ENCODE data around the gene CNTN6. TPM values are rescaled to one million over a fixed set of nuclear protein-coding genes. Genes with fewer than 3 reads are reported as not detected.

The CNTN6 gene
- 0.12 TPM in 1 of 2 replicates, not detected in the other for total RNA-seq

DNA sequence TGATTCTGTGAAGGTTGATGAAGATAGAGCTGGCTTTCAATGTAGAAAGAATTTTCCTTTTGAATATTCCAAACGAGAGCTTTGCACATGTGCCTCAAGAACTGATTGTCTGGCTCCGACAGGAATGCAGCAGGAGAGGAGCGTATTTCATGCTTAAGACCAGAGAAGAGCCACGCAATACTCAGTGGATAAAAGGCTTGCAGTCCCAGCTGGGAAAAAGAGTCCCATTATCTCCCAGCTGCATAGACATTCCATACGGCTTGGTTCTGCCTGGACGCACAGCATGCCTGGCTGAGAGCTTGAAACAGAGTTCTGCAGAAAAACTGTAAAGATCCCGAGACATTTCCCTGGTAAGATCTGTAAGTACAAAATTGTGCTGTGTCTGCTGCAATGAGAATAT, at the start of gene CNTN6:
Gene CNTN6 (plus strand): TSS at position 254 of the 400 bp plus-strand sequence. CDS start 54,985 bp downstream, outside the sequence.
- TF ChIP-seq, protein P1, sequence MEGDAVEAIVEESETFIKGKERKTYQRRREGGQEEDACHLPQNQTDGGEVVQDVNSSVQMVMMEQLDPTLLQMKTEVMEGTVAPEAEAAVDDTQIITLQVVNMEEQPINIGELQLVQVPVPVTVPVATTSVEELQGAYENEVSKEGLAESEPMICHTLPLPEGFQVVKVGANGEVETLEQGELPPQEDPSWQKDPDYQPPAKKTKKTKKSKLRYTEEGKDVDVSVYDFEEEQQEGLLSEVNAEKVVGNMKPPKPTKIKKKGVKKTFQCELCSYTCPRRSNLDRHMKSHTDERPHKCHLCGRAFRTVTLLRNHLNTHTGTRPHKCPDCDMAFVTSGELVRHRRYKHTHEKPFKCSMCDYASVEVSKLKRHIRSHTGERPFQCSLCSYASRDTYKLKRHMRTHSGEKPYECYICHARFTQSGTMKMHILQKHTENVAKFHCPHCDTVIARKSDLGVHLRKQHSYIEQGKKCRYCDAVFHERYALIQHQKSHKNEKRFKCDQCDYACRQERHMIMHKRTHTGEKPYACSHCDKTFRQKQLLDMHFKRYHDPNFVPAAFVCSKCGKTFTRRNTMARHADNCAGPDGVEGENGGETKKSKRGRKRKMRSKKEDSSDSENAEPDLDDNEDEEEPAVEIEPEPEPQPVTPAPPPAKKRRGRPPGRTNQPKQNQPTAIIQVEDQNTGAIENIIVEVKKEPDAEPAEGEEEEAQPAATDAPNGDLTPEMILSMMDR (conservative IDR thresholded peaks at IDR 0.05; ENCODE audit: low read depth, low read length) = no peak
- no peak for DNase-seq (ENCODE audit: low read depth)
- peak within 1 kb of the TSS; percentile 15 for H3K4me3 ChIP-seq (ENCODE audit: low read depth, low read length)

DNA sequence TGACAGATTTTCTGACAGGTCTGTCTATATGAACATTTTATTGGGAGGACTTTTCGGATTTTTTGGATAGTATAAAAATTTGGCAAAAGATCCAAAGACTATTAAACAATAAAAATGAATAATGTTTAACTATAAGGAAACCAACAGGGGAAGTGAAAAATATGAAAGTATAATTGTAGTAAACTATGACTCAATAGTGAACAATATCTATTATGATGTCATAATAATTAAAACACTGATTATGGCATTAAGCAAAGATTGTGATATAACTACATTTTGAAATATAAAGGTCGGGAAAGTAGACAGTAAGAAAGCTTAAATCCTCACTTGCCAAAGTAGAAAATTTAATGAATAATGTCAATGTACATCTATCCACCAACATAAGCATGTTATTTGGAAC, 44.3 kb upstream of the CNTN6 start:
- DNase-seq (ENCODE audit: low read depth) = no peak
- no peak overlapping the region for H3K4me3 ChIP-seq (ENCODE audit: low read depth, low read length)
- TF ChIP-seq, protein P1 (conservative IDR thresholded peaks at IDR 0.05; ENCODE audit: low read depth, low read length) = no peak

DNA sequence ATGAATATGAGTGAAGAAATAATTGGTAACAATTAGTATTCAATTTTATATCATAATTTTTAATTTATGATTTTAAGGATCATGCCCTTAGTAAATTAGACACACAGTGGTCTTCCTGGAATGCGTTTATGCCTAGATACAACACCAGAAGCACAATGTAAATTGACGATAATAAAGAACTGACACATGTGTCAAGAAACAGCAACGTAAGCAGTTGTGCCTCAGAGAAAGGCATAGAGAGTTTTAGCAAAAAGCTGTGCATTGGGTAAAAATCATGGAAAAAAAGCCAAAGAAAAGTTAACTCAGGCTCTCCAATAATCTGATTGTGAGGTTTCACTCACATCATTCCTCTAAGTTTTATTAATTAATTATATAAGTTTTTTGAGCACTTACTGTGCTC, 37.0 kb upstream of the CNTN6 start:
- TF ChIP-seq, protein P1 (conservative IDR thresholded peaks at IDR 0.05; ENCODE audit: low read depth, low read length) = no peak
- H3K4me3 ChIP-seq (ENCODE audit: low read depth, low read length) = no peak overlapping the region
- no peak for DNase-seq (ENCODE audit: low read depth)

DNA sequence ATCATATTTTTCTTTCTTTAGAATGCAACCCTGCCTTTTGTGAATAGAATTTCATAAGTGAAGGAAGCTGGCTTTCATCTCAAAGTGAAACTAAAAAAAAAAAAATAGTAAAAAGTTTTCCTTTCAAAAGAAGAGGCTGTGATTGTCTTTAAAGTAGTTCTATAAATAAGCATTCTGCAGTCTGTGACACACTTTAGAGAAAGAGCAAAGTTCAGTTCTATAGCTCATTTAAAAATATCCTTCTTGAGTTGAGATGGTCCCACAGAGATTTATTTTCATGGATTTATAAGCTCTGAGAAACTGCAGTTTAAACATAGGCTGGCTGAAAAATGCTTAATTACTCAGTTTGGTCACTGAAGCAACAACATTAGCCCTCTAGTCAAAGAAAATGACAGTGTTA, 36.1 kb upstream of the CNTN6 start:
- TF ChIP-seq, protein P1 (conservative IDR thresholded peaks at IDR 0.05; ENCODE audit: low read depth, low read length) = no peak
- peak overlapping the region; percentile 12 for H3K4me3 ChIP-seq (ENCODE audit: low read depth, low read length)

DNA sequence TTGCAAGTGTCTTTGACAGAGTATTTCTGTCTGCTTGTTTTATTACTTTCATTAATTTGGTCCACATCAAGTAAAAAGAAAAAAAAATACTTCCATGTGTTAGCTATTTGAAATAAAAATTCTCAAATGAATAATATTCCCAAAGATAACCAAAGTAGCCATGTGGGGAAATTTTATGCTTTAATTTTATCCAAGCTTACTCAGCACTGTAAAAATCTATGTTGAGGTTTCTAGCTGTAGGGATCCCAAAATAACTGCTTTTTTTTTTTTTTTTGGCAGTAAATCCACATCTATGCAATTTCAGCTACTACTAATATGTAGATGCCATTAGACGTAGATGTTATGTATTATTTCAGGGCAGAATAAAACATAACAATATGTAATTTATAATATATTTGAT, 35.4 kb upstream of the CNTN6 start:
- H3K4me3 ChIP-seq (ENCODE audit: low read depth, low read length) = no peak overlapping the region
- TF ChIP-seq, protein P1 (conservative IDR thresholded peaks at IDR 0.05; ENCODE audit: low read depth, low read length) = no peak
- DNase-seq (ENCODE audit: low read depth) = no peak

More for the DNA sequence above, 36.1 kb upstream of the CNTN6 start:
- DNase-seq (ENCODE audit: low read depth) = no peak

DNA sequence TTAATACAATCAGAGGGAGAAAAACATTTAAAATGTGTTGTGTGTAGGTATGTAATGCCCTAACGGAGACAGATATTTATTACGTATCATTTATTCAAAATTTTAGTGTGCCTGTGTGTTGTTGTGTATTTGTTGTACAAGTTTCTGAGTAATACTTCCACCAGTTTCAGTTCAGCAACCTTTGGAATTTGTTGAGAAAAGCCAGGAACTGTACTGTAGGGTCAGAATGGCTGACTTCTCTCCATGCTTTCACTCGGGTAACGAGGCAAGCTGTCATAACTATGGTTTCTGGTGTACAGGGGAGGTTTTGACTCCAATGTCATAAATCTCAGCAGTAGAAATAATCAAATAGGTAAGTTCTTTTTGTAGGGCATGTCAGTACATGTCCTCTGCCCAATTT, 23.8 kb upstream of the CNTN6 start:
- TF ChIP-seq, protein P1 (conservative IDR thresholded peaks at IDR 0.05; ENCODE audit: low read depth, low read length) = no peak
- peak; percentile 61 for DNase-seq (ENCODE audit: low read depth)
- H3K4me3 ChIP-seq (ENCODE audit: low read depth, low read length) = no peak overlapping the region

DNA sequence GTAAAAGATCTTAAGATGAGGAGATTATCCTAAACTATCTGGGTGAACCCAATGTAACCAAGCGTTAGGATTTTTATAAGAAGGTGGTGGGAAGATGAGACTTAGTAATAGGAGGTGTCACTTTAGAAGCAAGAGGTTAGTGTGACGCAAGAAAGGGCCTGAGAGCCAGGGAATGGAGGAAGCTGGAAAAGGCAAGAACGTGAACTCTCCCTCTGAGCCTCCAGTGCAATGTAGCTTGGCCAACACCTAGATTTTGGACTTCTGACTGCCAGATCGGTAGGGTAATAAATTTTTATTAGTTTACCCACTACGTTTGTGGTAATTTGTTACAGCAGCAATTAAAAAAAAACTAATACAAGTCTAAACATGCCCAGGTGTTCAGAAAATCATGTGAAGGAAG, 20.8 kb upstream of the CNTN6 start:
- H3K4me3 ChIP-seq (ENCODE audit: low read depth, low read length) = no peak overlapping the region
- no peak for DNase-seq (ENCODE audit: low read depth)
- TF ChIP-seq, protein P1 (conservative IDR thresholded peaks at IDR 0.05; ENCODE audit: low read depth, low read length) = no peak
